HepG2 (cell line): Measurements from ENCODE around the gene DDHD1. TPM values are rescaled to one million over a fixed set of nuclear protein-coding genes. Genes with fewer than 3 reads are reported as not detected.

Source experiments
- ATAC-seq: fragments of 200-7000 bp; cut with Tn5 transposase; 3 replicates; pipeline ENCODE4 v1.9.1; 2020; ENCODE audit warnings: mild to moderate bottlenecking, moderate library complexity
- BruUV-seq: library from RNA; stranded (reverse); fragments of 400-500 nt; replicated peaks from 2 replicates; lab custom pipeline; 2021; lab: Mats Ljungman, UMichigan
- CTCF ChIA-PET: fragments of 300-600 bp; formaldehyde crosslinking; extraction: SDS; loops from one replicate; lab custom pipeline; 2021; ENCODE audit warnings: low total read pairs, inconsistent platforms, low intra/inter-chr PET ratio; lab: Yijun Ruan, JAX
- POLR2A ChIA-PET: fragments of 350-600 bp; sonication (Branson Sonifier 250); formaldehyde crosslinking; loops from one replicate; lab custom pipeline; 2020; ENCODE audit warnings: antibody characterized with exemption, inconsistent platforms; lab: Yijun Ruan, JAX
- DNase-seq: peaks from one replicate; pipeline ENCODE4 v3.0.0-alpha.2; 2015; ENCODE audit warnings: low spot score
- FAIRE-seq: peaks from 3 replicates; lab custom pipeline; 2011; peaks lifted over from hg19 to GRCh38; lab: Jason Lieb, UNC
- H2AFZ ChIP-seq: one replicate; pipeline ENCODE4 v1.6.1; 2011; ENCODE audit warnings: low read length, inconsistent platforms
- H3K27ac ChIP-seq: fragments of 300-600 bp; 3 replicates; pipeline ENCODE4 v1.8.0; 2011; ENCODE audit warnings: mixed run types, mild to moderate bottlenecking, mixed read lengths, low read length, inconsistent platforms; ENCODE audit not compliant: insufficient read depth; ENCODE audit errors: extremely low read length
- H3K27me3 ChIP-seq, 2 experiments: fragments of 200-600 bp in 1 of 2; 2 replicates in 1 of 2; 3 replicates in 1 of 2; pipeline versions ENCODE4 v1.6.0 to v1.8.0; 2011; ENCODE audit warnings: low read length in 2 of 2, mild to moderate bottlenecking in 2 of 2, moderate library complexity in 2 of 2, inconsistent platforms in 1 of 2; ENCODE audit not compliant: insufficient read depth in 2 of 2, control insufficient read depth in 1 of 2
- H3K36me3 ChIP-seq, 2 experiments: fragments of 200-600 bp in 1 of 2; replicated peaks in 1 of 2; 2 replicates in 1 of 2; 3 replicates in 1 of 2; pipeline versions ENCODE4 v1.5.1 to v1.8.0; 2011; ENCODE audit warnings: low read length in 2 of 2, inconsistent platforms in 1 of 2; ENCODE audit not compliant: insufficient read depth in 2 of 2, control insufficient read depth in 1 of 2
- H3K4me1 ChIP-seq: 2 replicates; pipeline ENCODE4 v1.5.1; 2012; ENCODE audit warnings: low read length, inconsistent platforms; ENCODE audit not compliant: insufficient read depth
- H3K4me2 ChIP-seq: 2 replicates; pipeline ENCODE4 v1.6.0; 2011; ENCODE audit warnings: low read depth, low read length, inconsistent platforms
- H3K4me3 ChIP-seq, 3 experiments: fragments of 200-600 bp in 1 of 3; sonication (generic), shearing (Covaris generic) in 1 of 3; replicated peaks in 1 of 3; 2 replicates each; pipeline ENCODE4 v1.5.1; 2011 to 2016; ENCODE audit warnings: low read length in 3 of 3, inconsistent platforms in 2 of 3, low read depth in 2 of 3, mild to moderate bottlenecking in 2 of 3, control low read depth in 1 of 3, mixed read lengths in 1 of 3; ENCODE audit not compliant: insufficient read depth in 1 of 3
- H3K79me2 ChIP-seq: one replicate; pipeline ENCODE4 v1.6.1; 2011; ENCODE audit warnings: low read length, inconsistent platforms; ENCODE audit not compliant: insufficient read depth
- H3K9ac ChIP-seq: 2 replicates; pipeline ENCODE4 v1.6.0; 2011; ENCODE audit warnings: mild to moderate bottlenecking, low read depth, low read length, inconsistent platforms; ENCODE audit not compliant: insufficient read depth
- H3K9me3 ChIP-seq: 2 replicates; pipeline ENCODE4 v1.5.1; 2012; ENCODE audit warnings: mild to moderate bottlenecking, low read length
- H4K20me1 ChIP-seq: 2 replicates; pipeline ENCODE4 v1.6.0; 2011; ENCODE audit warnings: inconsistent platforms, mild to moderate bottlenecking, low read length, moderate library complexity; ENCODE audit not compliant: insufficient read depth
- MYC ChIP-seq: sonication (generic); formaldehyde crosslinking; IDR thresholded peaks from 2 replicates; pipeline ENCODE4 v1.9.0; 2021; ENCODE audit warnings: missing genetic modification reagents, borderline replicate concordance
- ZFY ChIP-seq: sonication (generic); formaldehyde crosslinking; IDR thresholded peaks from 2 replicates; pipeline ENCODE4 v1.4.0; 2020; ENCODE audit warnings: missing genetic modification reagents
- ZNF260 ChIP-seq: sonication (generic); formaldehyde crosslinking; IDR thresholded peaks from 2 replicates; pipeline ENCODE4 v1.4.0; 2020; ENCODE audit warnings: missing genetic modification reagents, low read depth, mild to moderate bottlenecking, borderline replicate concordance
- ZNF331 ChIP-seq: sonication (generic); formaldehyde crosslinking; IDR thresholded peaks from 2 replicates; pipeline ENCODE4 v1.4.0; 2020; ENCODE audit warnings: missing genetic modification reagents
- ZNF652 ChIP-seq: IDR thresholded peaks from 2 replicates; pipeline ENCODE4 v1.6.1; 2016; ENCODE audit warnings: low read depth, borderline replicate concordance
- ZNF788 ChIP-seq: sonication (generic); formaldehyde crosslinking; IDR thresholded peaks from 2 replicates; pipeline ENCODE4 v1.5.0; 2020; ENCODE audit warnings: mild to moderate bottlenecking, missing genetic modification reagents, borderline replicate concordance
- ZNF792 ChIP-seq: IDR thresholded peaks from 2 replicates; pipeline ENCODE4 v1.6.1; 2016
- WGBS: methylation state at CpG from one replicate; pipeline ENCODE4 v1.1.6; 2017; ENCODE audit warnings: low lambda C conversion rate; 5-methylcytosine and 5-hydroxymethylcytosine counted together
- in situ Hi-C: cut with HindIII; loops from 2 replicates; pipeline ENCODE4 v1.10.0; 2017; ENCODE audit warnings: low pct_unique_long_range_greater_than_20kb; ENCODE audit not compliant: extremely low pct_ligation_motif_present
- intact Hi-C: fragments of 100-400 bp; cut with micrococcal nuclease; formaldehyde crosslinking; loops from one replicate; pipeline ENCODE4 v1.10.0; 2022; ENCODE audit not compliant: unreplicated experiment
- polyA plus RNA-seq, 8 experiments: library from polyadenylated mRNA; depleted of rRNA in 3 of 8; stranded (reverse) in 7 of 8; unstranded in 1 of 8; fragments of >200 nt; fragmentation: Illumina TruSeq in 4 of 8; extraction: Trizol in 4 of 8; gene quantifications; 2 replicates each; pipeline versions ENCODE4 v1.2.1 to v1.2.3, GENCODE V29; 2011 to 2016; ENCODE audit warnings: low read depth in 4 of 8, missing spikeins in 1 of 8, mixed read lengths in 1 of 8; ENCODE audit not compliant: insufficient read depth in 1 of 8
- total RNA-seq, 5 experiments: library from RNA; depleted of rRNA; stranded (reverse); fragments of >200 nt; fragmentation: Illumina TruSeq; extraction: Trizol; gene quantifications; 2 replicates each; pipeline ENCODE4 v1.2.3, GENCODE V29; 2016; ENCODE audit warnings: low read depth in 1 of 5
- TF ChIP-seq, protein P1 (sequence below): sonication (generic); formaldehyde crosslinking; IDR thresholded peaks from 2 replicates; pipeline ENCODE4 v1.5.0; 2020; ENCODE audit warnings: mild to moderate bottlenecking, missing genetic modification reagents, borderline replicate concordance
- TF ChIP-seq, protein P2 (sequence below): sonication (generic); formaldehyde crosslinking; IDR thresholded peaks from 2 replicates; pipeline ENCODE4 v1.9.0; 2022; ENCODE audit warnings: missing genetic modification reagents, mild to moderate bottlenecking, borderline replicate concordance
- TF ChIP-seq, protein P3 (sequence below): sonication (generic); formaldehyde crosslinking; IDR thresholded peaks from 2 replicates; pipeline ENCODE4 v1.4.0; 2020; ENCODE audit warnings: mild to moderate bottlenecking, missing genetic modification reagents
- TF ChIP-seq, protein P4 (sequence below), 2 experiments: fragments of 450-650 bp in 1 of 2; sonication (generic) in 1 of 2; formaldehyde crosslinking; IDR thresholded peaks; 2 replicates each; pipeline versions ENCODE4 v1.5.0 to v1.8.0; 2020 to 2022; ENCODE audit warnings: mild to moderate bottlenecking in 1 of 2, missing genetic modification reagents in 1 of 2
- TF ChIP-seq, protein P5 (sequence below): sonication (generic); formaldehyde crosslinking; IDR thresholded peaks from 2 replicates; pipeline ENCODE4 v1.8.1; 2023; ENCODE audit warnings: missing genetic modification reagents, inconsistent platforms, borderline replicate concordance
- TF ChIP-seq, protein P6 (sequence below): sonication (generic); formaldehyde crosslinking; IDR thresholded peaks from 2 replicates; pipeline ENCODE4 v1.5.0; 2020; ENCODE audit warnings: missing genetic modification reagents
- TF ChIP-seq, protein P7 (sequence below): sonication (generic); formaldehyde crosslinking; IDR thresholded peaks from 2 replicates; pipeline ENCODE4 v1.5.1; 2020; ENCODE audit warnings: missing genetic modification reagents, mild to moderate bottlenecking, borderline replicate concordance

The DDHD1 gene
- total and polyA plus RNA-seq, 2 of the 13 experiments (the other 11 are each of a cell fraction or from before 2014, with no cell fraction given): 4.6 to 8.3 TPM

DNA sequence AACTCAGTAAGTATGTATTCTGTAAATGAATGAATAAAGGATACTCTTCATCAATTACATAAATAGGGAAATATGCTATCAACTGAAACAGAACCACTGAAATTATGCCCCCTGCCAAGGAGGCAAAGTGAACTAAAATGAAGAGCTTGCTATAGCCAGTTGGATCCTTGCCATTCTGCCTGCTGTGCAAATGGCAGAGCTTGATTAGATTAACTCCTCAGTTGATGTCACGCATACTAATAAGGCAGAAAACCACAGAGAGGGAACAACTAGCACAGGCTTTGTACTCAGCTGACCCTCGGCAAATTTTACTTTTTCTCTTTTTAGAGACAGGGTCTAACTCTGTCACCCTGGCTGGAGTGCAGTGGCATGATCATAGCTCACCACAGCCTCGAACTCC is 165.6 kb downstream of the DDHD1 start:
- H2AFZ ChIP-seq: no peak overlapping the region
- DNase-seq: no peak
- no peaks in the 10 kb centered on the region for H3K36me3 ChIP-seq
- no peak overlapping the region for H3K4me2 ChIP-seq
- H3K27ac ChIP-seq: no peak overlapping the region
- 5% methylated on average over 3 of the region's 3 CpGs for whole genome bisulfite sequencing
- no peak for FAIRE-seq
- no peaks in the 10 kb centered on the region for H3K9me3 ChIP-seq
- H3K4me1 ChIP-seq: no peaks in the 10 kb centered on the region
- H4K20me1 ChIP-seq: no peaks in the 10 kb centered on the region
- no TSS peak for BruUV-seq
- POLR2A ChIA-PET: no interaction called here
- H3K79me2 ChIP-seq: no peaks in the 10 kb centered on the region
- intact Hi-C loops (no loop called here), in situ Hi-C loops (no loop called here)
- no peak for ATAC-seq
- H3K27me3 ChIP-seq: no peaks in the 10 kb centered on the region; a peak in 2 of 5 replicates
- CTCF ChIA-PET: no interaction called here
- H3K4me3 ChIP-seq: no peak overlapping the region
- no peak overlapping the region for H3K9ac ChIP-seq
- no peak for TF ChIP-seq MYC (CRISPR knock-in tag)
- no peak for TF ChIP-seq ZNF652 (CRISPR knock-in tag)
- TF ChIP-seq, protein P1, sequence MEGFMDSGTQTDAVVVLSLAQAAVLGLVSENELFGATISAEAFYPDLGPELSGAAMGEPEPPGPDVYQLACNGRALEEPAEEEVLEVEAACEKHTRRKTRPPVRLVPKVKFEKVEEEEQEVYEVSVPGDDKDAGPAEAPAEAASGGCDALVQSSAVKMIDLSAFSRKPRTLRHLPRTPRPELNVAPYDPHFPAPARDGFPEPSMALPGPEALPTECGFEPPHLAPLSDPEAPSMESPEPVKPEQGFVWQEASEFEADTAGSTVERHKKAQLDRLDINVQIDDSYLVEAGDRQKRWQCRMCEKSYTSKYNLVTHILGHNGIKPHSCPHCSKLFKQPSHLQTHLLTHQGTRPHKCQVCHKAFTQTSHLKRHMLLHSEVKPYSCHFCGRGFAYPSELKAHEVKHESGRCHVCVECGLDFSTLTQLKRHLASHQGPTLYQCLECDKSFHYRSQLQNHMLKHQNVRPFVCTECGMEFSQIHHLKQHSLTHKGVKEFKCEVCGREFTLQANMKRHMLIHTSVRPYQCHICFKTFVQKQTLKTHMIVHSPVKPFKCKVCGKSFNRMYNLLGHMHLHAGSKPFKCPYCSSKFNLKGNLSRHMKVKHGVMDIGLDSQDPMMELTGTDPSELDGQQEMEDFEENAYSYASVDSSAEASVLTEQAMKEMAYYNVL (CRISPR knock-in tag): no peak
- TF ChIP-seq, protein P2, sequence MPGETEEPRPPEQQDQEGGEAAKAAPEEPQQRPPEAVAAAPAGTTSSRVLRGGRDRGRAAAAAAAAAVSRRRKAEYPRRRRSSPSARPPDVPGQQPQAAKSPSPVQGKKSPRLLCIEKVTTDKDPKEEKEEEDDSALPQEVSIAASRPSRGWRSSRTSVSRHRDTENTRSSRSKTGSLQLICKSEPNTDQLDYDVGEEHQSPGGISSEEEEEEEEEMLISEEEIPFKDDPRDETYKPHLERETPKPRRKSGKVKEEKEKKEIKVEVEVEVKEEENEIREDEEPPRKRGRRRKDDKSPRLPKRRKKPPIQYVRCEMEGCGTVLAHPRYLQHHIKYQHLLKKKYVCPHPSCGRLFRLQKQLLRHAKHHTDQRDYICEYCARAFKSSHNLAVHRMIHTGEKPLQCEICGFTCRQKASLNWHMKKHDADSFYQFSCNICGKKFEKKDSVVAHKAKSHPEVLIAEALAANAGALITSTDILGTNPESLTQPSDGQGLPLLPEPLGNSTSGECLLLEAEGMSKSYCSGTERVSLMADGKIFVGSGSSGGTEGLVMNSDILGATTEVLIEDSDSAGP (CRISPR knock-in tag): no peak
- TF ChIP-seq ZNF331: no peak
- no peak for TF ChIP-seq ZNF260
- TF ChIP-seq ZNF792 (CRISPR knock-in tag): no peak
- TF ChIP-seq, protein P3, sequence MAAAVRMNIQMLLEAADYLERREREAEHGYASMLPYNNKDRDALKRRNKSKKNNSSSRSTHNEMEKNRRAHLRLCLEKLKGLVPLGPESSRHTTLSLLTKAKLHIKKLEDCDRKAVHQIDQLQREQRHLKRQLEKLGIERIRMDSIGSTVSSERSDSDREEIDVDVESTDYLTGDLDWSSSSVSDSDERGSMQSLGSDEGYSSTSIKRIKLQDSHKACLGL: no peak
- no peak for TF ChIP-seq ZFY (CRISPR knock-in tag)
- TF ChIP-seq ZNF788 (CRISPR knock-in tag): no peak
- TF ChIP-seq, protein P4, sequence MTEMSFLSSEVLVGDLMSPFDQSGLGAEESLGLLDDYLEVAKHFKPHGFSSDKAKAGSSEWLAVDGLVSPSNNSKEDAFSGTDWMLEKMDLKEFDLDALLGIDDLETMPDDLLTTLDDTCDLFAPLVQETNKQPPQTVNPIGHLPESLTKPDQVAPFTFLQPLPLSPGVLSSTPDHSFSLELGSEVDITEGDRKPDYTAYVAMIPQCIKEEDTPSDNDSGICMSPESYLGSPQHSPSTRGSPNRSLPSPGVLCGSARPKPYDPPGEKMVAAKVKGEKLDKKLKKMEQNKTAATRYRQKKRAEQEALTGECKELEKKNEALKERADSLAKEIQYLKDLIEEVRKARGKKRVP (CRISPR knock-in tag; IDR thresholded peaks at IDR 0.05): no peak
- TF ChIP-seq, protein P5, sequence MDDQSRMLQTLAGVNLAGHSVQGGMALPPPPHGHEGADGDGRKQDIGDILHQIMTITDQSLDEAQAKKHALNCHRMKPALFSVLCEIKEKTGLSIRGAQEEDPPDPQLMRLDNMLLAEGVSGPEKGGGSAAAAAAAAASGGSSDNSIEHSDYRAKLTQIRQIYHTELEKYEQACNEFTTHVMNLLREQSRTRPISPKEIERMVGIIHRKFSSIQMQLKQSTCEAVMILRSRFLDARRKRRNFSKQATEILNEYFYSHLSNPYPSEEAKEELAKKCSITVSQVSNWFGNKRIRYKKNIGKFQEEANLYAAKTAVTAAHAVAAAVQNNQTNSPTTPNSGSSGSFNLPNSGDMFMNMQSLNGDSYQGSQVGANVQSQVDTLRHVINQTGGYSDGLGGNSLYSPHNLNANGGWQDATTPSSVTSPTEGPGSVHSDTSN: no peak
- TF ChIP-seq, protein P6, sequence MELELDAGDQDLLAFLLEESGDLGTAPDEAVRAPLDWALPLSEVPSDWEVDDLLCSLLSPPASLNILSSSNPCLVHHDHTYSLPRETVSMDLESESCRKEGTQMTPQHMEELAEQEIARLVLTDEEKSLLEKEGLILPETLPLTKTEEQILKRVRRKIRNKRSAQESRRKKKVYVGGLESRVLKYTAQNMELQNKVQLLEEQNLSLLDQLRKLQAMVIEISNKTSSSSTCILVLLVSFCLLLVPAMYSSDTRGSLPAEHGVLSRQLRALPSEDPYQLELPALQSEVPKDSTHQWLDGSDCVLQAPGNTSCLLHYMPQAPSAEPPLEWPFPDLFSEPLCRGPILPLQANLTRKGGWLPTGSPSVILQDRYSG: no peak
- TF ChIP-seq, protein P7, sequence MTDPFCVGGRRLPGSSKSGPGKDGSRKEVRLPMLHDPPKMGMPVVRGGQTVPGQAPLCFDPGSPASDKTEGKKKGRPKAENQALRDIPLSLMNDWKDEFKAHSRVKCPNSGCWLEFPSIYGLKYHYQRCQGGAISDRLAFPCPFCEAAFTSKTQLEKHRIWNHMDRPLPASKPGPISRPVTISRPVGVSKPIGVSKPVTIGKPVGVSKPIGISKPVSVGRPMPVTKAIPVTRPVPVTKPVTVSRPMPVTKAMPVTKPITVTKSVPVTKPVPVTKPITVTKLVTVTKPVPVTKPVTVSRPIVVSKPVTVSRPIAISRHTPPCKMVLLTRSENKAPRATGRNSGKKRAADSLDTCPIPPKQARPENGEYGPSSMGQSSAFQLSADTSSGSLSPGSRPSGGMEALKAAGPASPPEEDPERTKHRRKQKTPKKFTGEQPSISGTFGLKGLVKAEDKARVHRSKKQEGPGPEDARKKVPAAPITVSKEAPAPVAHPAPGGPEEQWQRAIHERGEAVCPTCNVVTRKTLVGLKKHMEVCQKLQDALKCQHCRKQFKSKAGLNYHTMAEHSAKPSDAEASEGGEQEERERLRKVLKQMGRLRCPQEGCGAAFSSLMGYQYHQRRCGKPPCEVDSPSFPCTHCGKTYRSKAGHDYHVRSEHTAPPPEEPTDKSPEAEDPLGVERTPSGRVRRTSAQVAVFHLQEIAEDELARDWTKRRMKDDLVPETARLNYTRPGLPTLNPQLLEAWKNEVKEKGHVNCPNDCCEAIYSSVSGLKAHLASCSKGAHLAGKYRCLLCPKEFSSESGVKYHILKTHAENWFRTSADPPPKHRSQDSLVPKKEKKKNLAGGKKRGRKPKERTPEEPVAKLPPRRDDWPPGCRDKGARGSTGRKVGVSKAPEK (CRISPR knock-in tag): no peak
